Upper lobe of right lung (tissue), 1 donor: ENCODE results near the gene GABRP. TPM values are rescaled to one million over a fixed set of nuclear protein-coding genes. Genes with fewer than 3 reads are reported as not detected.
"Not testable (repeated sequence)": the region's sequence is repeated elsewhere in the genome, so short reads cannot be mapped to it uniquely, and the experiment has no call there.

ENCODE experiments used
- ATAC-seq: fragments of 200-7000 bp; cut with Tn5 transposase; one replicate; pipeline ENCODE4 v1.9.1; 2020; ENCODE audit warnings: mild to moderate bottlenecking, moderate library complexity
- DNase-seq: peaks from one replicate; pipeline ENCODE4 v3.0.0-alpha.2; 2020
- H3K27ac ChIP-seq: fragments of 200-600 bp; one replicate; pipeline ENCODE4 v1.8.0; 2022
- H3K27me3 ChIP-seq: fragments of 200-600 bp; one replicate; pipeline ENCODE4 v1.8.0; 2022; ENCODE audit warnings: mild to moderate bottlenecking
- H3K36me3 ChIP-seq: fragments of 200-600 bp; one replicate; pipeline ENCODE4 v1.8.0; 2022
- H3K4me1 ChIP-seq: fragments of 200-600 bp; one replicate; pipeline ENCODE4 v1.8.0; 2022
- H3K4me3 ChIP-seq: fragments of 200-600 bp; one replicate; pipeline ENCODE4 v1.8.0; 2022; ENCODE audit warnings: mild to moderate bottlenecking
- H3K9me3 ChIP-seq: fragments of 200-600 bp; one replicate; pipeline ENCODE4 v1.8.0; 2022
- CTCF ChIP-seq: fragments of 200-600 bp; IDR thresholded peaks from one replicate; pipeline ENCODE4 v1.8.0; 2022; ENCODE audit warnings: antibody characterized with exemption
- intact Hi-C: fragments of 100-400 bp; cut with DNase I; formaldehyde crosslinking; loops from one replicate; pipeline ENCODE4 v1.11.0; 2022
- total RNA-seq: library from RNA; stranded (reverse); fragmentation: NEBNext Ultra II Directional; extraction: Animal tissue kit (Norgen Biotek cat#: 25700); gene quantifications from one replicate; pipeline ENCODE4 v1.2.1, GENCODE V29; 2021
- donor health status: DM: no; HTN: yes; CAD: no; lungs with severe emphysema.

The GABRP gene
- total RNA-seq, 1 donor from 2014 or later = not detected

GRCh38 chr5:170819824-170820223 lies 36.3 kb downstream of the GABRP start:
- H3K27me3 ChIP-seq = no peaks in the 10 kb centered on the region
- H3K27ac ChIP-seq = no peak overlapping the region
- no peak for TF ChIP-seq CTCF
- no peaks in the 10 kb centered on the region for H3K36me3 ChIP-seq
- DNase-seq (no peak), ATAC-seq (no peak)
- H3K4me1 ChIP-seq = no peaks in the 10 kb centered on the region
- no peak overlapping the region for H3K4me3 ChIP-seq
- H3K9me3 ChIP-seq = no peaks in the 10 kb centered on the region
- intact Hi-C loops = no loop called here

- H3K27ac ChIP-seq = no peak overlapping the region
- H3K36me3 ChIP-seq = no peaks in the 10 kb centered on the region
- DNase-seq (no peak), ATAC-seq (peak; percentile 72)
- no peaks in the 10 kb centered on the region for H3K27me3 ChIP-seq
- H3K4me3 ChIP-seq = no peak overlapping the region
- TF ChIP-seq CTCF = no peak
- H3K9me3 ChIP-seq = no peaks in the 10 kb centered on the region
- intact Hi-C loops = no loop called here
- H3K4me1 ChIP-seq = no peaks in the 10 kb centered on the region
Measured at GRCh38 chr5:170821257-170821800, 37.8 kb downstream of the GABRP start.

GRCh38 chr5:170826117-170826516 lies 42.6 kb downstream of the GABRP start:
- Histone ChIP-seq H3K4me1 (no peaks in the 10 kb centered on the region), H3K36me3 (no peaks in the 10 kb centered on the region), H3K27ac (no peak overlapping the region), H3K9me3 (no peaks in the 10 kb centered on the region), H3K4me3 (no peak overlapping the region), H3K27me3 (no peaks in the 10 kb centered on the region)
- ATAC-seq (no peak), DNase-seq (no peak)
- intact Hi-C loops = no loop called here
- TF ChIP-seq CTCF = no peak

GRCh38 chr5:170832241-170832640 lies 48.7 kb downstream of the GABRP start:
- Histone ChIP-seq H3K27me3 (no peaks in the 10 kb centered on the region), H3K36me3 (no peaks in the 10 kb centered on the region), H3K27ac (no peak overlapping the region), H3K4me3 (no peak overlapping the region), H3K4me1 (no peaks in the 10 kb centered on the region), H3K9me3 (no peaks in the 10 kb centered on the region)
- DNase-seq (no peak), ATAC-seq (no peak)
- intact Hi-C loops = no loop called here
- no peak for TF ChIP-seq CTCF

GRCh38 chr5:170833981-170834380 lies 50.5 kb downstream of the GABRP start:
- H3K9me3 ChIP-seq, H3K4me1 ChIP-seq, H3K4me3 ChIP-seq, intact Hi-C loops, ATAC-seq, DNase-seq, H3K27me3 ChIP-seq, H3K36me3 ChIP-seq, H3K27ac ChIP-seq: not testable (repeated sequence)

- Histone ChIP-seq H3K4me3 (no peak overlapping the region), H3K27ac (no peak overlapping the region), H3K36me3 (no peaks in the 10 kb centered on the region), H3K9me3 (no peaks in the 10 kb centered on the region), H3K4me1 (no peaks in the 10 kb centered on the region), H3K27me3 (no peaks in the 10 kb centered on the region)
- intact Hi-C loops = no loop called here
- no peak for TF ChIP-seq CTCF
- ATAC-seq = no peak
- no peak for DNase-seq
Measured at GRCh38 chr5:170836226-170836625, 52.7 kb downstream of the GABRP start.
